Tibial artery (tissue), 4 donors: Measurements from ENCODE around the gene SAPCD2.

ENCODE experiments used
- DNase-seq, 2 donors: peaks; one replicate each; pipeline ENCODE4 v3.0.0-alpha.2; 2019
- H3K27ac ChIP-seq, 2 donors: fragments of 200-600 bp; sonication (generic) in 1 of 2; 1 replicate in 1 of 2; 2 replicates in 1 of 2; pipeline ENCODE4 v1.5.1; 2018 to 2019; ENCODE audit warnings: mild to moderate bottlenecking in 1 of 2
- H3K27me3 ChIP-seq, 2 donors: fragments of 200-600 bp; sonication (generic) in 1 of 2; one replicate each; pipeline versions ENCODE4 v1.5.1 to v1.6.0; 2016 to 2019
- H3K36me3 ChIP-seq, 3 donors: fragments of 200-600 bp; sonication (generic) in 2 of 3; one replicate each; pipeline ENCODE4 v1.5.1; 2016 to 2019; ENCODE audit warnings: mild to moderate bottlenecking in 2 of 3
- H3K4me1 ChIP-seq, 4 donors: fragments of 200-600 bp; sonication (generic) in 2 of 4; 1 replicate in 3 of 4; 2 replicates in 1 of 4; pipeline ENCODE4 v1.5.1; 2016 to 2019
- H3K4me3 ChIP-seq, 2 donors: fragments of 200-600 bp; sonication (generic) in 1 of 2; 1 replicate in 1 of 2; 2 replicates in 1 of 2; pipeline ENCODE4 v1.5.1; 2018 to 2019; ENCODE audit warnings: mild to moderate bottlenecking in 2 of 2
- H3K9me3 ChIP-seq, 3 donors: fragments of 200-600 bp; sonication (generic) in 1 of 3; one replicate each; pipeline ENCODE4 v1.5.1; 2016 to 2019
- CTCF ChIP-seq, 2 experiments: fragments of 200-600 bp in 1 of 2; fragments of 450-650 bp in 1 of 2; IDR thresholded peaks; one replicate each; pipeline ENCODE4 v1.5.1; 2017 to 2019; ENCODE audit warnings: antibody characterized with exemption in 2 of 2, mild to moderate bottlenecking in 1 of 2, moderate library complexity in 1 of 2
- intact Hi-C: fragments of 100-400 bp; cut with DNase I; formaldehyde crosslinking; loops from one replicate; pipeline ENCODE4 v1.15.0; 2023; ENCODE audit warnings: low total_unique reads

The SAPCD2 gene

GRCh38 chr9:137020771-137021567, 49.4 kb downstream of the SAPCD2 start:
- no peak for TF ChIP-seq CTCF (IDR thresholded peaks at IDR 0.05)
- no peak overlapping the region for H3K4me3 ChIP-seq
- H3K27me3 ChIP-seq = no peaks in the 10 kb centered on the region
- no peak for DNase-seq
- H3K36me3 ChIP-seq = peaks cover 13 to 49% (median 22%) of the 10 kb centered on the region in 3 donors
- intact Hi-C loops = no loop called here
- no peaks in the 10 kb centered on the region for H3K9me3 ChIP-seq
- peaks cover 0 to 7% (median 0%) of the 10 kb centered on the region in 4 donors for H3K4me1 ChIP-seq
- no peak overlapping the region for H3K27ac ChIP-seq

GRCh38 chr9:137019891-137020683, 50.3 kb downstream of the SAPCD2 start:
- Histone ChIP-seq H3K36me3 (peaks cover 22 to 58% (median 31%) of the 10 kb centered on the region in 3 donors), H3K4me1 (no peaks in the 10 kb centered on the region), H3K27ac (no peak overlapping the region), H3K4me3 (no peak overlapping the region), H3K9me3 (no peaks in the 10 kb centered on the region), H3K27me3 (no peaks in the 10 kb centered on the region)
- TF ChIP-seq CTCF (IDR thresholded peaks at IDR 0.05) = no peak
- intact Hi-C loops = no loop called here
- no peak for DNase-seq

- no peak overlapping the region for H3K27ac ChIP-seq
- no peak overlapping the region for H3K4me3 ChIP-seq
- no peaks in the 10 kb centered on the region for H3K9me3 ChIP-seq
- no peaks in the 10 kb centered on the region for H3K4me1 ChIP-seq
- H3K27me3 ChIP-seq = no peaks in the 10 kb centered on the region
- DNase-seq = no peak
- peaks cover 25 to 69% (median 43%) of the 10 kb centered on the region in 3 donors for H3K36me3 ChIP-seq
- intact Hi-C loops = no loop called here
- TF ChIP-seq CTCF (IDR thresholded peaks at IDR 0.05) = no peak
Observed at GRCh38 chr9:137018761-137019559, 51.4 kb downstream of the SAPCD2 start.

- intact Hi-C loops = no loop called here
- H3K9me3 ChIP-seq = no peaks in the 10 kb centered on the region
- peaks cover 25 to 79% (median 53%) of the 10 kb centered on the region in 3 donors for H3K36me3 ChIP-seq
Observed at GRCh38 chr9:137017791-137018497, 52.4 kb downstream of the SAPCD2 start.

More at GRCh38 chr9:137017791-137018497, 52.4 kb downstream of the SAPCD2 start:
- TF ChIP-seq CTCF (IDR thresholded peaks at IDR 0.05) = no peak
- H3K27me3 ChIP-seq = no peaks in the 10 kb centered on the region
- H3K27ac ChIP-seq = no peak overlapping the region
- H3K4me1 ChIP-seq = no peaks in the 10 kb centered on the region
- no peak overlapping the region for H3K4me3 ChIP-seq
- DNase-seq = no peak
